ENCODE measurements around the gene ESRRB.

Gene ESRRB

DNA sequence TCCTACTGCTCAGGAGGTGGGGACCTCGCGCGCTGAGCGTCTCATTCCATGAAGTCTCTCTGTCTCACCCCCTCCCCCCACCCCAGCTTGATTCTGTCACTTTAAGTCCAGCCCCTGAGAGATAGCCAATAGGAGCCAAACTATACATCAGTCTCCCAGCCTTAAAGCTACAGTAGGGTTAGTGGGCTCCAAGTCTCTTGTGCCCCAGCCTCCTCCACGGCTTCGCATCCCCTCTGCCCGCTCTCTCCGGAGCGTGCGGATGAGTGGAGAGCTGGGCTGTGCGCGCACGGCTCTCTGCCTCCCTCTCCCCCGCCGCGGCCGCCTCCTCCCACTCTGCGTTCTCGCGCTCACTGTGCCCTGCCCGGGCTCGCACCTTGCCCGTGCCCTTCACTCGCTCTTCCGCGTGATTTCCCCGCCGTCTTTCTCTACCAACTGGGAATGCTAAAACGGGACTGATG, at the start of gene ESRRB:
TSS of gene ESRRB (plus strand) at position 191 of the 458 bp plus-strand sequence. CDS start at position 456, 265 bp downstream.
- no peak for DNase-seq (ENCODE audit: low read depth)

- DNase-seq (ENCODE audit: low read depth) = no peak
Observed at GRCh38 chr14:76326918-76327689, 48.8 kb upstream of the ESRRB start.

- DNase-seq (ENCODE audit: low read depth) = no peak
Observed at GRCh38 chr14:76328457-76329137, 47.3 kb upstream of the ESRRB start.

DNA sequence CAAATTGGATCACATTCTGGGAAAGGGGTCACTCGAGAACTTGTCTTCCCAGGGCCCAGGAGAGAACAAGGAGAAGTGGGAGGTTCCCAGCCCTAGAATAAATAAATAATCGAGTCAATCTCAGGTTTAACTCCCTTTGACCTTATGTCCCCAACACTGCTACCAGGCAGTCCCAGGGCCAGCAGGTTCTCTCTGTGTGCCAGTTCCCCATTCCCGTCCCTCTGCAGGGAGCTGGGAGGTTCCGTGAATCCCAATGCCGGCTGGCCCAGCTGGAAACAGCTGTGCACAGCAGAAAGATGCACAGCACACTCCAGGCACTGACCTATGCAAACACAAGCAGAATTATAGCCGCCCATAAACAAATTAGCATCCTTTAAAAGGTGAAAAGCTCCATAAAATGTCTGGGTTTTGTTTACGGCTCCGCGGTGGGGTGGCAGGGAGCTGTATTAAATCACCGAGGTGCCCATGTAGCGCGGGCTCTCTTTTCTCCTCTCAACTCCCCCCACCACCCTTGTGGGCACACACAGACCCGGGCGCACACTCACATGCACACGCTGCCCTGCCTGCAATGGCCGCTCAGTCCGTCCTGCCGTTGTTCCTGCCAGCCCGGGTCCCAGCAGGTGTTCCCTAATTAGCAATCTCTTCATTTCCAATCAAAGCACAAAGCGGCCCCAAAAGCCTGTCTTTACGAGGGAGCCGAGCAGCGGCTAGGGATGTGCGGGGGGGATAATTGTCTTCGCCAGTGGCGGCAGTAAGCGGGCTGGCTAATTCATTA, 46.6 kb upstream of the ESRRB start:
- no peak for DNase-seq (ENCODE audit: low read depth)

DNA sequence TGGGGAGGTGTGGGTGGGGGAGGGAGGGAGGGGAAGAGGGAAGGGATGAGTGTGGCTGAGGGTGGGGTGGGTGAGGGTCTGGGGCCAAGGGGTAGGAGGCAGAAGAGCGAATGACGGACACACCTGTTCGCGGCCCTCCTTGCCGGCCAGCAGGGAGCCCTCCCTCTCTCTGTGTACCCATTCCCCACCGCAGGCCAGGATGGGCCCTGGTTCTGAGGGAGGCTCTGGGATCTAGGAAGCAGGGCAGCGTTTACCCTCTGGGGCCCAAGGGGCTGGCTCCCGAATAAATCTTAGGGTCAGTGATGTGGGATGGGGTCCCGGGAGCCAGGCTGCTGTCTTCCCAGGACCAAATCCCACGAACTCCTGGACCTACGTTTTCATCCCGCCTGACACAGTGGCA, 46.0 kb upstream of the ESRRB start:
- no peak for DNase-seq (ENCODE audit: low read depth)

- no peak for DNase-seq (ENCODE audit: low read depth)
Observed at GRCh38 chr14:76330411-76331327, 45.3 kb upstream of the ESRRB start.

- DNase-seq (ENCODE audit: low read depth) = no peak
Observed at GRCh38 chr14:76331328-76332011, 44.5 kb upstream of the ESRRB start.

- DNase-seq (ENCODE audit: low read depth) = no peak
Observed at GRCh38 chr14:76333664-76334063, 42.3 kb upstream of the ESRRB start.

- no peak for DNase-seq (ENCODE audit: low read depth)
Observed at GRCh38 chr14:76334316-76334715, 41.6 kb upstream of the ESRRB start.

DNA sequence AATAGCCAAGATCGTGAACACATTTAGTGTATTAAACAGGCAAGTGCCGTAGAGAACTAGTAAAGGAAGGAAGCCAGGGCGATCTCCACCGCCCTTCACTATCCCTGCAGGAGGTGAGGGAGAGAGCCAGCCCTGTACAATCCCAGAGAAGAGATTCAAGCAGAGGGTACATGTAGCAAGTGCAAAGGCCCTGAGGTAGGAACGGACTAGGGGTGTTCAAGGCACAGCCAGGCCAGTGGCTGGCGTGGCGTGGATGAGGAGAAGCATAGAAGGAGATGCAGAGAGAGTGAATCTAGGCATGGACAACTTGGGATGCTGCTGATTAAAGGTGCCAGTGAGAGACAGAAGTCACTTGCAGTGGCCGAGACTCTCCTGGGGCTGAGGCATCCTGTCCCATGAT, 39.1 kb upstream of the ESRRB start:
- DNase-seq (ENCODE audit: low read depth) = no peak

DNA sequence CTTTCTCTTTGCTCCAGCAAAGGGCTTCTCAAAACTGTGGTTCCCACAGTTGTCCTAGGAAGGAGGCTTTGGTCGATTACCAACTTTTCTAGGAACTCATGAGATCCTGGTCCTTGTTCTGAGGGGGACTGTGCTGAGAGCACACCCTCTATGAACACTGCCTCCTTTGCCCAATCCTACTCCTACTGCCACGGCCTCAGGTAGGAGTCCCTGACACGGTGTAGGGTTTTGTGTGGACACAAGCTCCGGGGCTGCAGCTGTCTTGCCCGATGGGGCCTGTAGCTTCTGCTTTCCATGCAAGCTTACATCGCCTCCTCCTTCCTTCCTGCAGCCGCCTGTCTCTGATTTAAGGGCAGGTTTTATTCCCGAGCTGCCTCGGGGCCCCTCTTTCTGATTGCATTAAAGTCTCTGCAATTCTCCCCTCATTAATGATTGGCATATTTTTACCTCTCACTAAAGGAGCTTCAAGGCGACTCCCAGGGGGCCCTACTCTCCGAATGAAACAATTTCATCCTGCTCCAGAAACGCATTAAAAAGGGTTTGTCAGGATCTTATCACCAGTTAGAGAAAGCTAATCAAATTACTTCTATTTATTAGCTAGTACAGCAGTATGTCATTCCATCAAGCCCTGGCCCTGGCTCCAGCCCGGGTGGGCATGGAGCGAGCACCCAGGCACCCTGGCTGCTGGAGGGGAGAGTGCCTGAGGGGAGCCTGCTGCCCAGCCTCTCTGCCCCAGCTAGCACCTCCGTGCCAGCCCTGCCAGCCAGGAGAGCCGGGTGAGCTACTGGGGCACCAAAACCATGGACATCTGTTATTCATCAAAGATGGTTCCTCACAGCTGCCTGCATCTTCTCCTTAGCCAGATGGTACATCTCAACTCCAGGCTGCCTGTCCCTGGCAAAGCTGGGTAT, 38.0 kb upstream of the ESRRB start:
- no peak for DNase-seq (ENCODE audit: low read depth)

DNA sequence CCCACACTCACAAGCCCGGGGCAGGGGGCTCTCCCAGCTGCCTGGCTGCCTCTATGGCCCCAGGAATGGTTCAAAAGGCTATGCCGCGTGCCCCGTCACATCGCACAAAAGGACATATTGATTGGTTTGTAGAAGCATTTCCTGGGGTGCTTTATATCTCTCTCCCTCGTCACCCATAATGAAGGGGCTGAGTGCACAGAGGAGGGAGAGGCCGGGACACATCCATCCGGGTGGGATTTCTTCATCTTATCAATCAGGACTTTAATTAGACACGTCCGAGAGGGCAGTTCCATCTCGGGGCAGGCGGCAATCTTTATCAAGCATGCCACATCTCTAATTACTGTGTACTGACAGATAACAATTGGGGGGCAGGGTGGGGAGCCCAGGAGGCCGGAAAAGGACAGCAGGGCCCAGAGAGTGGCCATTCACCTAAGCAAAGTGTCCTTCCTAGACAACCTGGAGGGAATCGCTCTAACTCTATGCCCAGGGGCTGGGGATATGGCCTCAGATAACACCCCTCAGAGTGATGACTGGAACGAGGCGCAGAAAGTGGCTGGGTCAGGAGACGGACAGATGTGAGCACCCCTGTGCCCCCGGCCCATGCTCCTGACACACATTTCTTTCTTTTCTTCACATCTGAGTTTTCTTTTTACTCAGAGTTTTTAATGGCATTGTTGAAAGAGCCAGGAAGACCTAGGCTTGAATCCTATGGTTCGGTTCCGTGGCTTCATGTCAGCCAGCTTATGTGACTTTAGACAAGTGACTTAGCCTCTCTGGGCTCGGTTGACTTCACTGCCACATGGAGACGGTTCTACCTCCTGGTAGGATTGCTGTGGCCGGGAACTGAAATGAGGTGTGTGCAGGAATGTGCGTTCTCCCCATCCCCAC, 36.0 kb upstream of the ESRRB start:
- DNase-seq (ENCODE audit: low read depth) = no peak

DNA sequence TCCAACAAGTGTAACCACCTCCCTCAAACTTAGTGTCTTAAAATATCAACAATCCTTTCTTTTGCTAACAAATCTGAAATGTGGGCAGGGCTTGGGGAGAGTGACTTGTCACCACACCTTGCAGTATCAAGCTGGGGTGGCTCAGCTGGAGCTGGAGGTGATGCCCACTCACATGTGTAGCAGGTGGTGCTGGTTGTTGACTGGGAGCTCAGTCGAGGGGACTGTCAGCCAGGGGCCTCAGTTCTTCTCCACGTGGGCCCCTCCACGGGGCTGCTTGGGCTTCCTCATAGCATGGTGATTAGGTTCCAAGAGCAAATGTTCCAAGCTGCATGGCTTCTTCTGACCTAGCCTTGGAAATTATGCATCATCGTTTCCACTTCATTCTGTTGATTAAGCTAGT, 32.6 kb upstream of the ESRRB start:
- DNase-seq (ENCODE audit: low read depth) = no peak

- no peak for DNase-seq (ENCODE audit: low read depth)
Observed at GRCh38 chr14:76346391-76347160, 29.4 kb upstream of the ESRRB start.

- peak; percentile 30 for DNase-seq (ENCODE audit: low read depth)
Observed at GRCh38 chr14:76348898-76349297, 27.0 kb upstream of the ESRRB start.

- DNase-seq (ENCODE audit: low read depth) = no peak
Observed at GRCh38 chr14:76349993-76350392, 25.9 kb upstream of the ESRRB start.

DNA sequence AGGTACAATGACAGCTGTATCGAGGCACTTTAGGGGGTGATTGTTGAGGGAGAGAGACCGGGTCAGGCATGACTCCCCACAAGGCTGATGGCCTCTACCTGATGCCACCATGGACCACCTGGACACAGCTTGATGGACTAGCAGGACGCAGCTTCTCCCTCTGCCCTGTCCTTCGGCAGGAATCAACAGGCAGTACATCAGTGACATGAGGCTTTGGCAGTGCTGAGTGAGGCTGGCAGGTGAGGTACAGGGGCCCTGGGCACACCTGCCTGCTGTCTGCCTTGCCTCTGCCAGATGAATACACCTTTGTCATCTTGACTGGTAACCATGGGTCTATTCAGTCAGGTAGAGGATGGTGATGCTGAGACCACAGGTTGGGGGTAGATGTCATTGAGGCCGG, 25.3 kb upstream of the ESRRB start:
- DNase-seq (ENCODE audit: low read depth) = no peak

GRCh38 chr14:76351941-76352340, 24.0 kb upstream of the ESRRB start:
- no peak for DNase-seq (ENCODE audit: low read depth)
